ENCODE data around the gene BORCS6.
A peak's percentile ranks its signal among the peaks of the same experiment; 100 is the strongest.

The BORCS6 gene

DNA sequence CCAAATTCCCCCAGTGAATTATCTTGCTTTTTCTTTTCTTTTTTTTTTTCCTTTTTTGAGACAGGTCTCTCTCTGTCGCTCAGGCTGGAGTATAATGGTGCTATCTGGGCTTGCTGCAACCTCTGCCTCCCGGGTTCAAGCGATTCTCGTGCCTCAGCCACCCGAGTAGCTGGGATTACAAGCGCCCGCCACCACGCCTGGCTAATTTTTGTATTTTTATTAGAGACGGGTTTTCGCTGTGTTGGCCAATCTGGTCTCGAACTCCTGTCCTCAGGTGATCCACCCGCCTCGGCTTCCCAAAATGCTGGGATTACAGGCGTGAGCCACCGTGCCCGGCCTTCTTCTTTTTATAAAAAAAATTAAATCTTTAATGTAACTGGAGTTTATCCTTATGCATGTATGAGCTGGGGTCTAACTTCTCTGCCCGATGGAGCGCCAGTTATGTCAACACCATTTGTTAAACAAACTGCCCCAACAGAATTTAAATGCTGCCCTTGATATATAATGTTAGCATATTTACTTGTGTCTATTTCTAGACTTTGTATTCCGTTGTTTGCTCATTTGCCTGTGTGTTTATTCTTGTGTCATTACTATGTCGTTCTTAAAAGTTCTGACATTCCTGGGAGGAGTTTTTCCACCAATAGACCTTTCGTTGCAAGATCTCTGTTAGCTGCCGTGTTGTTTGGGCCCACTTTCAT, 20.9 kb upstream of the BORCS6 start:
- WGBS, 2 experiments, result 66 to 70% methylated on average over 19 to 20 of the region's 22 CpGs
- peaks cover 5% of the 10 kb centered on the region for H3K4me1 ChIP-seq (ENCODE audit: control insufficient read depth, insufficient read depth, low read length)
- peak overlapping the region; percentile 55 for H3K27ac ChIP-seq (ENCODE audit: insufficient read depth, low read depth, low read length, poor library complexity, severe bottlenecking)

DNA sequence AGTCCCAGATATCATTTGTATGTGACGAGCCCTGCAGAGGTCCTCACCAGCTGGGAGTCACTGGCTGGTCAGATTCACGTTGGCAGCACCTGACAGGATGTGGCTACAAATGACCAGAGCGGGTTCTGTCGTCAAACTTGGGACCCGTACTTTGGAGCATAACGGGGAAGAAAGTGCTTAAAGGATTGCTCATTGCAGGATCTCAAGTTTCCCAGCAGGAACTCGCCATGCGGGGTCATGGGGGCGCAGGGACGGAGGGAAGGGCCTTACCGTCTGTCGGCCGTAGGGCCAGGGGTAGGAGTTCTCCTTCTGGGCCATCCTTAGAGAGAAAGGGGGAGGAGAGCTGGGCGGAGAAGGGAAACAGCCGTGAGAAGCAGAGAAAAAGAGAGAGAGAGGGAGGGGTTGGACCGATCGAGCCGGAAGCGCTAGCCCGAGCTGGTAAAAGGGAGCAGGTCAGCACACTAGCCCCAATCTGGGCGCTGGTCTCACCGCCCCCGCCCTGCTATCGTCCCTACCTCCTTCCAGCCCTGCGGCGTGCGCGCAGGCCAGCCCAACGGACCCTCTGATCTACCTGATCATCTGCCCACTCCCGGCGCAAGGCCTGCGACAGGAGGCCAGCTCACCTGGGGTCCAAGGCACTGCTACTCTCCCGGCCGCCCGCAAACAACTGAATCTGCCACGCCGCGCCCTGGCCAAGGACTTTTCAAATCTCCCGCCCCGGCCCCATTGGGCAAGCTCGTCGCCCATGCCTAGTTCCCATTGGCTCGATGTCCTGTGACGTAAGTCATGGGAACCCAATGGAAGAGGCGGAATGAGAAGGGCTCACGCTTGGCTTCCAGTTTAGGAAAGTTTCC, 20.2 kb upstream of the BORCS6 start, which contains the start of gene AURKB:
TSS of gene AURKB (minus strand) at position 669 of the 854 bp plus-strand sequence. CDS start at position 318, 351 bp downstream.
- Histone ChIP-seq H3K36me3 (ENCODE audit: control insufficient read depth, insufficient read depth, low read length) (peaks cover 29% of the 10 kb centered on the region), H3K4me3 (ENCODE audit: insufficient read depth, low read depth, low read length) (peak within 1 kb of the TSS; percentile 66), H3K27ac (ENCODE audit: insufficient read depth, low read depth, low read length, poor library complexity, severe bottlenecking) (peak within 1 kb of the TSS; percentile 55), H3K4me1 (ENCODE audit: control insufficient read depth, insufficient read depth, low read length) (peaks cover 5% of the 10 kb centered on the region), H3K9me3 (ENCODE audit: control insufficient read depth, low read length) (no peaks in the 10 kb centered on the region), H3K27me3 (ENCODE audit: control insufficient read depth, insufficient read depth, low read length, poor library complexity, severe bottlenecking) (no peaks in the 10 kb centered on the region)
- WGBS, 2 experiments, result 0 to 1% methylated on average over 46 of the region's 46 CpGs

More for the DNA sequence above, 20.9 kb upstream of the BORCS6 start:
- H3K27me3 ChIP-seq (ENCODE audit: control insufficient read depth, insufficient read depth, low read length, poor library complexity, severe bottlenecking), result no peaks in the 10 kb centered on the region
- H3K9me3 ChIP-seq (ENCODE audit: control insufficient read depth, low read length), result no peaks in the 10 kb centered on the region
- peak overlapping the region; percentile 66 for H3K4me3 ChIP-seq (ENCODE audit: insufficient read depth, low read depth, low read length)
- peaks cover 21% of the 10 kb centered on the region for H3K36me3 ChIP-seq (ENCODE audit: control insufficient read depth, insufficient read depth, low read length)

DNA sequence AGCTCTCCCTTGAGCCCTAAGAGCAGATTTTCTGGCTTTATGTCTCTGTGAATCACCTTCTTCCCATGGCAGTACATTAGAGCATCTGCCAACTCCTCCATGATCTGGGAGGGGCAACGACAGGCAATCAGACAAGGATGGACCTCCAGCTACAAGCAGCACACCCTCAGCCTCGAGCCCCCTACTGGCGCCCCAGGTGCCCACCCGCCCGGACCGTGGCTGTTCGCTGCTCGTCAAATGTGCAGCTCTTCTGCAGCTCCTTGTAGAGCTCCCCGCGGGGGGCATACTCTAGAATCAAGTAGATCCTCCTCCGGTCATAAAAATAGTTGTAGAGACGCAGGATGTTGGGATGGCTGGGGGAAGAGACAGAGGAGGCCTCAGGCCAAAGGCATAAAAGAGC, 16.6 kb upstream of the BORCS6 start:
- WGBS, 2 experiments, result 96 to 99% methylated on average over 12 of the region's 12 CpGs
- H3K27me3 ChIP-seq (ENCODE audit: control insufficient read depth, insufficient read depth, low read length, poor library complexity, severe bottlenecking), result no peaks in the 10 kb centered on the region
- no peak overlapping the region for H3K4me3 ChIP-seq (ENCODE audit: insufficient read depth, low read depth, low read length)
- H3K9me3 ChIP-seq (ENCODE audit: control insufficient read depth, low read length), result no peaks in the 10 kb centered on the region
- H3K36me3 ChIP-seq (ENCODE audit: control insufficient read depth, insufficient read depth, low read length), result peaks cover 40% of the 10 kb centered on the region
- H3K4me1 ChIP-seq (ENCODE audit: control insufficient read depth, insufficient read depth, low read length), result peaks cover 5% of the 10 kb centered on the region
- no peak overlapping the region for H3K27ac ChIP-seq (ENCODE audit: insufficient read depth, low read depth, low read length, poor library complexity, severe bottlenecking)

DNA sequence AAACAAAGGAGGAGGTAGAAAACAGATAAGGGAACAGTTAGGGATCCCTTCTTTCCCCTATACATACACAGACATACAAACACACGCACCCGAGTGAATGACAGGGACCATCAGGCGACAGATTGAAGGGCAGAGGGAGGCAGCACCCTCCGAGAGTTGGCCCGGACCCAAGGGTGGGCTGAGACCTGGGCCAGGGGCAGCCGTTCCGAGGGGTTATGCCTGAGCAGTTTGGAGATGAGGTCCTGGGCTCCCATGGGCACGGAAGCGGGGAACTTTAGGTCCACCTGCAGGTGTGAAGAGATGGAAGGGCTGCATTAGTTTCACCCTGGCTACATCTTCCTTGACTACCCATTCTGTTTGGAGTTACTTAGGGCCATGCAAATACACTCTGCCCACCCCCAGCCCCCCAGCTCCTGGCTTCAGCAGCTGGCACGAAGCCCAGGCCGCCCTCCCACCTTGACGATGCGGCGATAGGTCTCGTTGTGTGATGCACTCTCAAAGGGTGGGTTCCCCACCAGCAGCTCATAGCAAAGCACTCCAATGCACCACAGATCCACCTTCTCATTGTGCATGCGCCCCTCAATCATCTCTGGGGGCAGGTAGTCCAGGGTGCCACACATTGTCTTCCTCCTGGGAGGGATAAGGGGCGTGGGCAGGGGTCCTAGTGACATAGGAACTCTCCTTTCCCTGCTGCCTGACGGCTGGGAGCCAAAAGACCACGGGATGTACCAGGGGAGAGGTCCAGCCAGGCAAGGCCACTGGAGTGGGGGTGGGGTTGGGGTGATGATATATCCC, 15.0 kb upstream of the BORCS6 start:
- Histone ChIP-seq H3K4me1 (ENCODE audit: control insufficient read depth, insufficient read depth, low read length) (peaks cover 5% of the 10 kb centered on the region), H3K27me3 (ENCODE audit: control insufficient read depth, insufficient read depth, low read length, poor library complexity, severe bottlenecking) (no peaks in the 10 kb centered on the region), H3K4me3 (ENCODE audit: insufficient read depth, low read depth, low read length) (no peak overlapping the region), H3K36me3 (ENCODE audit: control insufficient read depth, insufficient read depth, low read length) (peaks cover 40% of the 10 kb centered on the region), H3K9me3 (ENCODE audit: control insufficient read depth, low read length) (no peaks in the 10 kb centered on the region), H3K27ac (ENCODE audit: insufficient read depth, low read depth, low read length, poor library complexity, severe bottlenecking) (no peak overlapping the region)
- WGBS, 2 experiments, result 91 to 92% methylated on average over 19 of the region's 19 CpGs

DNA sequence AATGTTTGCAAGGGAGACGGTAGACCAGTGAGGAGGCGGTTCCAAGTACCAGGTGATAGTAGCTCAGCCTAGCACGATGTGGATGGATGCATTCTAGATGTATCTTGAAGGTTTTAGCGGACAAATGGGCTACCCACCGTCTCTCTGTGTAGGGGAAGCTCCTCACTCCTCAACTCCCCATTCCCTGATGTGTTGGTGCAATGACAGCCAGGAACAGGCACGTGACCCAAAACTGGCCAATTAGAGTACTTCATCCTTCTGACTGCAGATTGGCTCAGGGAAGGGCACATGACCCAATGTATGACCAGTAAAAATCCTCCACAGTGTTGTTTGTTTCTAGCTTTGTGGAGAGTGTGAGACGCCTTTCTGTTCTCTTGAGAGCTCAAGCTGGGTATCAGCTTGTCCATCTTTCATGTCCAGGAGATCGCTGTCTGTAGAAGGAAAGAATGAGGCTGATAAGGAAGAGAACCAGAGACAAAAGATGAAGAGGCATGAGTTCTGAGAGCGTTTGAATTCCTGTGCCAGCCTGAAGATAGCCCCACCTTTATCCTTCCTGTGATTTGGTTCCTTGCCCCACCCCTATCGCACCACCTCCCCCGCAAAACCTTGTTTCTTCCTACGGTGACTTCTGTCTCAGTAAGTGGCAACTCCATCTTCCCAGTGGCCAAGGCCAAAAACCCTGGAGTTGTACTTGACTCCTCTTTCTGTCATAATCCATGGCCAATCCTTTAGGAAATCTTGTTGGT, 2.3 kb upstream of the BORCS6 start:
- no peaks in the 10 kb centered on the region for H3K9me3 ChIP-seq (ENCODE audit: control insufficient read depth, low read length)
- peak overlapping the region; percentile 16 for H3K4me3 ChIP-seq (ENCODE audit: insufficient read depth, low read depth, low read length)
- no peaks in the 10 kb centered on the region for H3K36me3 ChIP-seq (ENCODE audit: control insufficient read depth, insufficient read depth, low read length)
- H3K27me3 ChIP-seq (ENCODE audit: control insufficient read depth, insufficient read depth, low read length, poor library complexity, severe bottlenecking), result peaks cover 21% of the 10 kb centered on the region
- H3K27ac ChIP-seq (ENCODE audit: insufficient read depth, low read depth, low read length, poor library complexity, severe bottlenecking), result peak overlapping the region; percentile 31
- peaks cover 17% of the 10 kb centered on the region for H3K4me1 ChIP-seq (ENCODE audit: control insufficient read depth, insufficient read depth, low read length)
- 18 to 21% methylated on average over 12 of the region's 12 CpGs for WGBS, 2 experiments

DNA sequence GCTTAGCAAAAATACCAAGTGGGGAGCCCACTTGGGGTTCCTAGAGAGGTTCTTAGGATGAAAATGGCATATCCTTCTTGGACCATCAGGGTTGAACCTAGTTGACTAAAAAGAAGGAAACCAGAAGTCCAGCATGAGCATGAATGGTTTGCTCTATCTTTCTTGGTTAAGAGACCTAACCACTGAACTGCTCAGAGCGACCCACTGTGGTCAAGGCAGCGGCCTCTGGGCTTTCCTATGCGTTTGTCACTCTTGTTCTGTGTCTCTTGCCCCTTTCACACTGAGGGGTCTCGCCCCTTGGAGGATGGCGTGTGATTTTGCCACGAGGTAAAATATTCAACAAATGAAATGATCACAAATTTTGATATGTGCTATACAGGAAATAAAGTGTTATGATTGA, 526 bp upstream of the BORCS6 start:
- Histone ChIP-seq H3K4me1 (ENCODE audit: control insufficient read depth, insufficient read depth, low read length) (peaks cover 17% of the 10 kb centered on the region), H3K9me3 (ENCODE audit: control insufficient read depth, low read length) (no peaks in the 10 kb centered on the region), H3K36me3 (ENCODE audit: control insufficient read depth, insufficient read depth, low read length) (no peaks in the 10 kb centered on the region), H3K27ac (ENCODE audit: insufficient read depth, low read depth, low read length, poor library complexity, severe bottlenecking) (no peak overlapping the region), H3K27me3 (ENCODE audit: control insufficient read depth, insufficient read depth, low read length, poor library complexity, severe bottlenecking) (peaks cover 21% of the 10 kb centered on the region), H3K4me3 (ENCODE audit: insufficient read depth, low read depth, low read length) (peak overlapping the region; percentile 58)
- WGBS, 2 experiments, result 55 to 61% methylated on average over 6 of the region's 6 CpGs

DNA sequence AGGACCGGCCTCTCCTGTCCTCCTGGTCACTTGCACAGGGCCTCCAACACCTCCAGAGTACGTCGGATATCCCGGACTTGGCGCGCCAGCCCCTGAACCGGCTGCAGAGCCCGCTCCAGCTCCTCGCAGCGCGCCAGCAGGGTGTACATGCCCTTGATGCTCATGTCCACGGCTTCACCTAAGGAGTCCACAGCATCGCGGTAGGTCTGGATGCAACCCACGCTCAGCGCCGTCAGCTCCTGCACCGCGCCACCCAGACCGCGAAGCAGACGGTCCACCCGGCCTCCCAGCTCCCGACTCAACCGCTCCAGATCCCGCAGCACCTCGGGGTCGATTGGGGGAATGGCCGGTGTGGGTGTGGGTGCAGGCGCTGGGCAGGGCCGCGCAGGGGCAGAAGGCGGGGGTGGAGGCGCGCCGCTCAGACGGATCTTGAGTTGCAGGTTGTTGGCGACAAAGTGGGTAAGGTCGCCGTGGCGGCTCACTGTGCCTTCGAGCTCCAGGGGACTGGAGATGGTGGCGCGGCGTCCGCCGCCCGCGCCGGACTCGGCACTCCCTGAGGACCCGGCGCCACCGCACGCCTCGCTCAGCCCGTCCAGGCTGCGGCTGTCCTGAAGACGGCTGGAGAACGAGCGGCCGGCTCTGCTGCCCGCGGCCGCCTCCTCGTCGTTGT, 804 bp downstream of the BORCS6 start:
- Histone ChIP-seq H3K9me3 (ENCODE audit: control insufficient read depth, low read length) (no peaks in the 10 kb centered on the region), H3K4me3 (ENCODE audit: insufficient read depth, low read depth, low read length) (peak overlapping the region; percentile 58), H3K27ac (ENCODE audit: insufficient read depth, low read depth, low read length, poor library complexity, severe bottlenecking) (no peak overlapping the region), H3K36me3 (ENCODE audit: control insufficient read depth, insufficient read depth, low read length) (no peaks in the 10 kb centered on the region), H3K27me3 (ENCODE audit: control insufficient read depth, insufficient read depth, low read length, poor library complexity, severe bottlenecking) (peaks cover 21% of the 10 kb centered on the region), H3K4me1 (ENCODE audit: control insufficient read depth, insufficient read depth, low read length) (peaks cover 17% of the 10 kb centered on the region)
- WGBS, 2 experiments, result 13% methylated on average over 67 of the region's 67 CpGs

DNA sequence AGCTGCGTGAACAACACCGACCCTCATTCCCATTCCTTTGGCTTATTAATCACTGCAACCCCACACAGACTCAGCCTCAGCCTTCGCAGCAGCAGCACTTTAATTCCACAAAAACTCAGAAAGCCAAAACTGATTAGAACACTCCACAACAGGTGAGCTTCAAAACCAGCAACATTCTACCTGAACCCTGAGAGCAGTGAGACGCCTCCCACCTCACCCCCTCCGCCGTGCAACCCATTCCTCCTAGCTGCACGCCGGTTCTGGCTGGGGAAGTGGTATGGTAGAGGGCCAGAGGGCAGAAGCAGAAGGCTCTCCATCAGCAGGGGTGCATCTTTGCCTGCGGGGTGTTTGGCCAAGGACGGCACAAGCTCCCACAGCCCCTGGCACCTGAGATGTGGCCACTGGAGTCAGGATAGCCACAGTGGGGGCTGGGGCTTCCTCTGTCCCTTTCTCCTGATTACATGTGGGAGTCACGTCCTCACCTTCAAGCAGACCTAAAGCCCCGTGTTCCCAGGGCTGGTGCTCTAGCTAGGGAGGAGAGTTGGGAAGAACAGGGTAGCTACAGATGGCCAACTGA, 1.6 kb downstream of the BORCS6 start:
- Histone ChIP-seq H3K4me3 (ENCODE audit: insufficient read depth, low read depth, low read length) (peak overlapping the region; percentile 18), H3K36me3 (ENCODE audit: control insufficient read depth, insufficient read depth, low read length) (no peaks in the 10 kb centered on the region), H3K27ac (ENCODE audit: insufficient read depth, low read depth, low read length, poor library complexity, severe bottlenecking) (no peak overlapping the region), H3K9me3 (ENCODE audit: control insufficient read depth, low read length) (no peaks in the 10 kb centered on the region), H3K27me3 (ENCODE audit: control insufficient read depth, insufficient read depth, low read length, poor library complexity, severe bottlenecking) (peaks cover 21% of the 10 kb centered on the region), H3K4me1 (ENCODE audit: control insufficient read depth, insufficient read depth, low read length) (peaks cover 17% of the 10 kb centered on the region)
- WGBS, 2 experiments, result 60 to 62% methylated on average over 12 of the region's 12 CpGs
